ENCODE data around the gene DDOST.

DNA sequence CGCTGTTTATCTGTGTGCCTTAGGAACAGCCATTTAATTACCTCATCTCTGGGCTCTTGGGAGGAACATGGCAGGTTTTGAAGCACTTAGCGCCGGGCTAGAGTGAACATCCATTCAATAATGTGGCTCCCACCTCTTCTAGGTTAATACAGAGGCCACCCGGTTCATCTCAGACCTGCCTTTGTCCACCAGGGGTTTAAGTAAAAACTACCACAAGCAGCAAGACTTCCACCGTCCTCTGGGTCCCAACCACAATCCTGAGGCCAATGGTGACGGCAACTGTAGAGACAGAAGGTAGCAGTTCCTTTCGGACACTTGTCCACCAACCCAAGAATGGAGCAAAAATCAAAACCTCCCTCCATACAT lies 924 bp upstream of the DDOST start:
- TF ChIP-seq, protein P1, sequence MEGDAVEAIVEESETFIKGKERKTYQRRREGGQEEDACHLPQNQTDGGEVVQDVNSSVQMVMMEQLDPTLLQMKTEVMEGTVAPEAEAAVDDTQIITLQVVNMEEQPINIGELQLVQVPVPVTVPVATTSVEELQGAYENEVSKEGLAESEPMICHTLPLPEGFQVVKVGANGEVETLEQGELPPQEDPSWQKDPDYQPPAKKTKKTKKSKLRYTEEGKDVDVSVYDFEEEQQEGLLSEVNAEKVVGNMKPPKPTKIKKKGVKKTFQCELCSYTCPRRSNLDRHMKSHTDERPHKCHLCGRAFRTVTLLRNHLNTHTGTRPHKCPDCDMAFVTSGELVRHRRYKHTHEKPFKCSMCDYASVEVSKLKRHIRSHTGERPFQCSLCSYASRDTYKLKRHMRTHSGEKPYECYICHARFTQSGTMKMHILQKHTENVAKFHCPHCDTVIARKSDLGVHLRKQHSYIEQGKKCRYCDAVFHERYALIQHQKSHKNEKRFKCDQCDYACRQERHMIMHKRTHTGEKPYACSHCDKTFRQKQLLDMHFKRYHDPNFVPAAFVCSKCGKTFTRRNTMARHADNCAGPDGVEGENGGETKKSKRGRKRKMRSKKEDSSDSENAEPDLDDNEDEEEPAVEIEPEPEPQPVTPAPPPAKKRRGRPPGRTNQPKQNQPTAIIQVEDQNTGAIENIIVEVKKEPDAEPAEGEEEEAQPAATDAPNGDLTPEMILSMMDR (IDR thresholded peaks at IDR 0.05): no peak
- TF ChIP-seq JUN (IDR thresholded peaks at IDR 0.05) (no peak), MAFK (IDR thresholded peaks at IDR 0.05; ENCODE audit: partially characterized antibody) (no peak), POLR2A (IDR thresholded peaks at IDR 0.05; ENCODE audit: low read length) (no peak), CBX2 (IDR thresholded peaks at IDR 0.05; ENCODE audit: borderline replicate concordance, low read depth) (no peak), ZFP36 (IDR thresholded peaks at IDR 0.05; ENCODE audit: borderline replicate concordance, partially characterized antibody) (no peak), NPAS2 (CRISPR knock-in tag; IDR thresholded peaks at IDR 0.05; ENCODE audit: borderline replicate concordance) (no peak), EP300 (IDR thresholded peaks at IDR 0.05) (no peak)
- TF ChIP-seq, protein P2, sequence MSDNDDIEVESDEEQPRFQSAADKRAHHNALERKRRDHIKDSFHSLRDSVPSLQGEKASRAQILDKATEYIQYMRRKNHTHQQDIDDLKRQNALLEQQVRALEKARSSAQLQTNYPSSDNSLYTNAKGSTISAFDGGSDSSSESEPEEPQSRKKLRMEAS (IDR thresholded peaks at IDR 0.05): no peak
- TF ChIP-seq, protein P3, sequence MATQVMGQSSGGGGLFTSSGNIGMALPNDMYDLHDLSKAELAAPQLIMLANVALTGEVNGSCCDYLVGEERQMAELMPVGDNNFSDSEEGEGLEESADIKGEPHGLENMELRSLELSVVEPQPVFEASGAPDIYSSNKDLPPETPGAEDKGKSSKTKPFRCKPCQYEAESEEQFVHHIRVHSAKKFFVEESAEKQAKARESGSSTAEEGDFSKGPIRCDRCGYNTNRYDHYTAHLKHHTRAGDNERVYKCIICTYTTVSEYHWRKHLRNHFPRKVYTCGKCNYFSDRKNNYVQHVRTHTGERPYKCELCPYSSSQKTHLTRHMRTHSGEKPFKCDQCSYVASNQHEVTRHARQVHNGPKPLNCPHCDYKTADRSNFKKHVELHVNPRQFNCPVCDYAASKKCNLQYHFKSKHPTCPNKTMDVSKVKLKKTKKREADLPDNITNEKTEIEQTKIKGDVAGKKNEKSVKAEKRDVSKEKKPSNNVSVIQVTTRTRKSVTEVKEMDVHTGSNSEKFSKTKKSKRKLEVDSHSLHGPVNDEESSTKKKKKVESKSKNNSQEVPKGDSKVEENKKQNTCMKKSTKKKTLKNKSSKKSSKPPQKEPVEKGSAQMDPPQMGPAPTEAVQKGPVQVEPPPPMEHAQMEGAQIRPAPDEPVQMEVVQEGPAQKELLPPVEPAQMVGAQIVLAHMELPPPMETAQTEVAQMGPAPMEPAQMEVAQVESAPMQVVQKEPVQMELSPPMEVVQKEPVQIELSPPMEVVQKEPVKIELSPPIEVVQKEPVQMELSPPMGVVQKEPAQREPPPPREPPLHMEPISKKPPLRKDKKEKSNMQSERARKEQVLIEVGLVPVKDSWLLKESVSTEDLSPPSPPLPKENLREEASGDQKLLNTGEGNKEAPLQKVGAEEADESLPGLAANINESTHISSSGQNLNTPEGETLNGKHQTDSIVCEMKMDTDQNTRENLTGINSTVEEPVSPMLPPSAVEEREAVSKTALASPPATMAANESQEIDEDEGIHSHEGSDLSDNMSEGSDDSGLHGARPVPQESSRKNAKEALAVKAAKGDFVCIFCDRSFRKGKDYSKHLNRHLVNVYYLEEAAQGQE (IDR thresholded peaks at IDR 0.05): no peak
- TF ChIP-seq, protein P4, sequence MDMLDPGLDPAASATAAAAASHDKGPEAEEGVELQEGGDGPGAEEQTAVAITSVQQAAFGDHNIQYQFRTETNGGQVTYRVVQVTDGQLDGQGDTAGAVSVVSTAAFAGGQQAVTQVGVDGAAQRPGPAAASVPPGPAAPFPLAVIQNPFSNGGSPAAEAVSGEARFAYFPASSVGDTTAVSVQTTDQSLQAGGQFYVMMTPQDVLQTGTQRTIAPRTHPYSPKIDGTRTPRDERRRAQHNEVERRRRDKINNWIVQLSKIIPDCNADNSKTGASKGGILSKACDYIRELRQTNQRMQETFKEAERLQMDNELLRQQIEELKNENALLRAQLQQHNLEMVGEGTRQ (IDR thresholded peaks at IDR 0.05): no peak

All from A549 (cell line).